HT-29 (cell line): Measurements from ENCODE around the gene COX7B. TPM values are rescaled to one million over a fixed set of nuclear protein-coding genes. Genes with fewer than 3 reads are reported as not detected.
"Not testable (repeated sequence)": the region's sequence is repeated elsewhere in the genome, so short reads cannot be mapped to it uniquely, and the experiment has no call there.

ENCODE experiments used
- DNase-seq: peaks from one replicate; pipeline ENCODE4 v3.0.0-alpha.2; 2015; ENCODE audit warnings: low spot score
- small RNA-seq: library from RNA; depleted of rRNA; stranded (forward); fragments of <200 nt; gene quantifications from one replicate; pipeline ENCODE3, GENCODE V24; 2014
- total RNA-seq: library from RNA; depleted of rRNA; stranded (reverse); fragments of >200 nt; shearing (Covaris generic); gene quantifications from 2 replicates; pipeline ENCODE4 v1.2.3, GENCODE V29; 2014; rRNA removed

Gene COX7B
- total RNA-seq, 1 experiment from 2014 or later, result 273 TPM

GRCh38 chrX:77945031-77945430, 45.8 kb downstream of the COX7B start:
- DNase-seq, result not testable (repeated sequence)

DNA sequence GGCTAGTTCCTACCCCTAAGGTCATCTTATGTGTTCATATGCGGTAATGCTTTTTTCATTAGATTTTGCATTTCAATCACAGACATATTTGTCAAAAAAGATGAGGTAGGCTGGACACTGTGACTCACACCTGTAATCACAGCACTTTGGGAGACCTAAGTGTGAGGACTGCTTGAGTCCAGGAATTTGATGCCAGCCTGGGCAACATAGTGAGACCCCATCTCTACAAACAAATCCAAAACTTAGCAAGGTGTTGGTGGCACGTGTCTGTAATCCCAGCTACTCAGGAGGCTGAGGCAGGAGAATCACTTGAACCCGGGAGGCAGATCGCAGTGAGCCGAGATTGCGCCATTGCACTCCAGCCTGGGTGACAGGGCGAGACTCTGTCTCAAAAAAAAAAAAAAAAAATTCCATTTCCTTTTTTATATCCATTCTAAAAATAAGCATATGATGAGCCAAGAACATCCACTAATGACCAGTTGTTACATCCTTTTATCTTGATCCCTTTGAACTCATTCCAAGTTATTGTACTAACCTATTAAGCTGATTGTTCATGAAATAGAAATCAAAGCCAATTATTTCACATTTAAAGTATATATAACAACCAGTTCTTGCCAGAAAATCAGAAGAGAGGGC, 46.8 kb downstream of the COX7B start:
- DNase-seq, result no peak

- DNase-seq, result no peak
Measured at GRCh38 chrX:77946571-77946970, 47.3 kb downstream of the COX7B start.

GRCh38 chrX:77949840-77950239, 50.6 kb downstream of the COX7B start:
- DNase-seq, result no peak

- no peak for DNase-seq
Measured at GRCh38 chrX:77952173-77952572, 52.9 kb downstream of the COX7B start.

GRCh38 chrX:77953302-77953701, 54.0 kb downstream of the COX7B start:
- DNase-seq, result no peak

GRCh38 chrX:77953708-77954107, 54.4 kb downstream of the COX7B start:
- DNase-seq, result peak; percentile 43

Small RNA genes within 50 kb of the gene (small RNA-seq; reads per million reads assigned to genes)
- gene RN7SL460P, result not detected

Other genes starting within 250 kb of the COX7B start
- gene ATRX, start 113.3 kb upstream of the COX7B start, total RNA-seq, result 40.7 and 52.4 TPM in 2 replicates
- 51.3 and 76.4 TPM in 2 replicates for gene MAGT1, start 4.0 kb upstream of the COX7B start, total RNA-seq
- 5.2 and 5.4 TPM in 2 replicates for gene ATP7A, start 11.2 kb downstream of the COX7B start, total RNA-seq
- gene PGAM4, start 70.2 kb downstream of the COX7B start, total RNA-seq, result not detected in 2 replicates
- gene PGK1, start 204.8 kb downstream of the COX7B start, total RNA-seq, result 241 and 250 TPM in 2 replicates
- gene TAF9B, start 240.2 kb downstream of the COX7B start, total RNA-seq, result 6.1 and 9.5 TPM in 2 replicates